ENCODE measurements around the gene FBXL5. TPM values are rescaled to one million over a fixed set of nuclear protein-coding genes. Genes with fewer than 3 reads are reported as not detected.

FBXL5 gene
- total and polyA plus RNA-seq, 9 of the 15 experiments (the other 6 are each of a cell fraction or from before 2014, with no cell fraction given) = 6.0 to 35.2 (median 22.1) TPM

DNA sequence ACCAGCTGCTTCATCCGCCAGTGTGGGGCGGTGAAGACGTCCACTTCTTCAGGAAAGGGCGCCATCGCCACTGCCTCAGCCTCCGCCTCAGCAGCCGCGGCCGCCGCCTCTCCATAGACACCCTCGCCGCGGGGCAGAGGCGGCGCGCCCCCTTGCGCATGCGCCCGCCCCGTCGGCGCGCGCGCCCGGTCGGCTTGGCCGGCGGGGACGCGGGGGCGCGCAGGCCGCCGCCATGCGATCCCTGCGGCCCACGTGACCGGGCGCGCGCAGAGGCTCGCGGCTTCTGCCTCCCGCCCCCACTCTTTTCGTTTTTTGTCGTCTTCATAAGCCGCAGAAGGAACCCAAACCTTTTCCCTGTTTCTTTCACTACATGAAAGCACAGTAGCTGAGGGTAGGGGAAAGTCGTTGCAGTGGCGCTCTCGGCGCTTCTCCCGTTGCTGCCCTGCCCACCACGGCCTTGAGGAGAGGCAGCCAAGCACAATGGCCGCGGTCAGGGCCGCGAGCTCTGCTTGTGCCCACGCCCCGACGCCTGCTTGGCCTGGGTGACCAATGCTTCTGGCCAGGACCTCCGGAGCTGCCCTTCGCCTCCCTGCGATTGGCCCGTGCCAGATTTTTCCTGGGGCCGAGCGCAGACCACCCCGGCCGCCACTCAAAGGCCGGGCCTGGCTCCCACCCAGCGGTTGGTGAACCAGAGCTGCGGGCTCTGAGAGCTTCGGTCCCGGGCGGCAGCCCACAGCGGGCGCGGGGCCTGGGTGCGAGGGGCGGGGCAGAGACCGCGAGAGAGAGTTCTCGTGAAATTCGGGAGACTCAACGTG lies at the start of gene FBXL5 (continued):
- TF ChIP-seq NFYB (IDR thresholded peaks at IDR 0.05; ENCODE audit: extremely low read depth, insufficient read length) = no peak
- 0 out of 2 replicates have a peak, but pooled peaks have one; percentile 38 for TF ChIP-seq ZFP1 (CRISPR knock-in tag; IDR thresholded peaks at IDR 0.05)
- no peak for TF ChIP-seq POLR2B (IDR thresholded peaks at IDR 0.05; ENCODE audit: low read depth, partially characterized antibody)
- TF ChIP-seq MYNN (IDR thresholded peaks at IDR 0.05) = no peak
- no peak for TF ChIP-seq MYNN (CRISPR knock-in tag; IDR thresholded peaks at IDR 0.05)
- peak; percentile 83 for TF ChIP-seq ZBTB9 (CRISPR knock-in tag; IDR thresholded peaks at IDR 0.05)
- TF ChIP-seq NCOR1 (IDR thresholded peaks at IDR 0.05) = no peak; the same call in 1 of the 2 replicates
- peak; percentile 77 for TF ChIP-seq RBM22 (IDR thresholded peaks at IDR 0.05; ENCODE audit: low read depth, low read length, poor library complexity, severe bottlenecking)
- TF ChIP-seq HDGF (IDR thresholded peaks at IDR 0.05) = no peak
- peak; percentile 20 for TF ChIP-seq GMEB1 (CRISPR knock-in tag; IDR thresholded peaks at IDR 0.05)
- no peak for TF ChIP-seq SMAD1 (IDR thresholded peaks at IDR 0.05; ENCODE audit: low read depth, low read length, partially characterized antibody)
- TF ChIP-seq GTF2B (IDR thresholded peaks at IDR 0.05; ENCODE audit: extremely low read depth, insufficient read length) = no peak
- TF ChIP-seq HMG20B (CRISPR knock-in tag; IDR thresholded peaks at IDR 0.05) = peak; percentile 60; the same call in 1 of the 2 replicates
- TF ChIP-seq FOSL1 (tag; conservative IDR thresholded peaks at IDR 0.05) = no peak
- TF ChIP-seq ZNF584 (CRISPR knock-in tag; IDR thresholded peaks at IDR 0.05; ENCODE audit: low read depth) = no peak
- TF ChIP-seq MEF2A (IDR thresholded peaks at IDR 0.05; ENCODE audit: control insufficient read depth, low read depth, low read length) = no peak
- TF ChIP-seq, protein P1, sequence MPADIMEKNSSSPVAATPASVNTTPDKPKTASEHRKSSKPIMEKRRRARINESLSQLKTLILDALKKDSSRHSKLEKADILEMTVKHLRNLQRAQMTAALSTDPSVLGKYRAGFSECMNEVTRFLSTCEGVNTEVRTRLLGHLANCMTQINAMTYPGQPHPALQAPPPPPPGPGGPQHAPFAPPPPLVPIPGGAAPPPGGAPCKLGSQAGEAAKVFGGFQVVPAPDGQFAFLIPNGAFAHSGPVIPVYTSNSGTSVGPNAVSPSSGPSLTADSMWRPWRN (IDR thresholded peaks at IDR 0.05; ENCODE audit: low read depth) = no peak
- no peak for TF ChIP-seq NONO (IDR thresholded peaks at IDR 0.05; ENCODE audit: low read depth in 2 of 2, low read length in 1 of 2)
- TF ChIP-seq MXI1 (IDR thresholded peaks at IDR 0.05; ENCODE audit: low read depth, low read length) = no peak
- no peak for TF ChIP-seq PHF21A (IDR thresholded peaks at IDR 0.05; ENCODE audit: borderline replicate concordance, low read depth)
- TF ChIP-seq BMI1 (IDR thresholded peaks at IDR 0.05; ENCODE audit: low read length) = no peak
- no peak for TF ChIP-seq XRCC5 (IDR thresholded peaks at IDR 0.05; ENCODE audit: low read depth, low read length)
- TF ChIP-seq ELK1 (CRISPR knock-in tag; IDR thresholded peaks at IDR 0.05) = no peak
- peak; percentile 68 for TF ChIP-seq SUPT5H (IDR thresholded peaks at IDR 0.05)
